Measurements from ENCODE around the gene ZNF521. TPM values are rescaled to one million over a fixed set of nuclear protein-coding genes. Genes with fewer than 3 reads are reported as not detected.

ZNF521 gene
- total and polyA plus RNA-seq, 10 of the 15 experiments (the other 5 are each of a cell fraction or from before 2014, with no cell fraction given), result 0.02 to 0.05 (median 0.04) TPM; not detected in 6

GRCh38 chr18:25137197-25137472 is 214.8 kb downstream of the ZNF521 start:
- RAD21 ChIA-PET (ENCODE audit: unreplicated experiment), result no interaction called here
- Histone ChIP-seq H3K27ac (ENCODE audit: control insufficient read depth, insufficient read depth) (no peak overlapping the region), H3K9me3 (replicated peaks; ENCODE audit: control insufficient read depth, insufficient read depth, low read length) (no peaks in the 10 kb centered on the region), H3K4me2 (ENCODE audit: control insufficient read depth, insufficient read depth) (no peak overlapping the region), H4K20me1 (ENCODE audit: control insufficient read depth, insufficient read depth) (no peaks in the 10 kb centered on the region), H3K27me3 (replicated peaks in 1 of 2; ENCODE audit: control insufficient read depth in 2 of 2, insufficient read depth in 2 of 2, low read length in 1 of 2) (no peaks in the 10 kb centered on the region), H3K4me3 (no peak overlapping the region), H3K9ac (ENCODE audit: control insufficient read depth, insufficient read depth, low read length) (no peak overlapping the region), H3K36me3 (ENCODE audit: control insufficient read depth in 2 of 2, insufficient read depth in 2 of 2, low read length in 1 of 2) (no peaks in the 10 kb centered on the region), H2AFZ (ENCODE audit: control insufficient read depth, low read depth, low read length) (no peak overlapping the region), H3K4me1 (ENCODE audit: control insufficient read depth, insufficient read depth, low read length) (no peaks in the 10 kb centered on the region), H3K79me2 (ENCODE audit: control insufficient read depth, insufficient read depth, low read length) (no peaks in the 10 kb centered on the region)
- POLR2A ChIA-PET, result no interaction called here
- SMC1A ChIA-PET (ENCODE audit: uncharacterized antibody, unreplicated experiment), result no interaction called here
- FAIRE-seq, result no peak
- no peak for DNase-seq (ENCODE audit: low read depth, low spot score)
- no peak for TF ChIP-seq CEBPZ (IDR thresholded peaks at IDR 0.05; ENCODE audit: low read depth, low read length)
- no peak for TF ChIP-seq PML (IDR thresholded peaks at IDR 0.05; ENCODE audit: low read length)
- TF ChIP-seq MTA3 (IDR thresholded peaks at IDR 0.05; ENCODE audit: borderline replicate concordance, low read length), result no peak
- no peak for TF ChIP-seq ZZZ3 (IDR thresholded peaks at IDR 0.05; ENCODE audit: control insufficient read depth, insufficient read length, low read depth)
- no peak for TF ChIP-seq CBX5 (IDR thresholded peaks at IDR 0.05; ENCODE audit: low read depth)
- no peak for TF ChIP-seq BCL3 (IDR thresholded peaks at IDR 0.05; ENCODE audit: borderline replicate concordance, insufficient read depth, low read depth, low read length, poor library complexity, severe bottlenecking)
- TF ChIP-seq RELA (IDR thresholded peaks at IDR 0.05; ENCODE audit: borderline replicate concordance, partially characterized antibody), result no peak
- no peak for ATAC-seq
- intact Hi-C loops (cut with micrococcal nuclease; ENCODE audit: unreplicated experiment) (no loop called here), in situ Hi-C loops (cut with MboI) (no loop called here)
- CTCF ChIA-PET, result no interaction called here
- no TSS peak for BruUV-seq (replicated peaks)
- WGBS (ENCODE audit: insufficient coverage, insufficient replicate concordance, low lambda C conversion rate, missing lambda C conversion rate), result 29% methylated on average over 4 of the region's 4 CpGs
